Suppressor macrophage (primary cell): ENCODE data around the gene PTGR3.

Experiments
- DNase-seq, 4 experiments: peaks; one replicate each; pipeline ENCODE4 v3.0.0-alpha.2; 2020 to 2022

Gene PTGR3

GRCh38 chr18:75214766-75215510, 6.0 kb upstream of the PTGR3 start:
- DNase-seq = no peak

- DNase-seq = no peak
These were observed 5.4 kb upstream of the PTGR3 start for GRCh38 chr18:75214332-75214690.

DNA sequence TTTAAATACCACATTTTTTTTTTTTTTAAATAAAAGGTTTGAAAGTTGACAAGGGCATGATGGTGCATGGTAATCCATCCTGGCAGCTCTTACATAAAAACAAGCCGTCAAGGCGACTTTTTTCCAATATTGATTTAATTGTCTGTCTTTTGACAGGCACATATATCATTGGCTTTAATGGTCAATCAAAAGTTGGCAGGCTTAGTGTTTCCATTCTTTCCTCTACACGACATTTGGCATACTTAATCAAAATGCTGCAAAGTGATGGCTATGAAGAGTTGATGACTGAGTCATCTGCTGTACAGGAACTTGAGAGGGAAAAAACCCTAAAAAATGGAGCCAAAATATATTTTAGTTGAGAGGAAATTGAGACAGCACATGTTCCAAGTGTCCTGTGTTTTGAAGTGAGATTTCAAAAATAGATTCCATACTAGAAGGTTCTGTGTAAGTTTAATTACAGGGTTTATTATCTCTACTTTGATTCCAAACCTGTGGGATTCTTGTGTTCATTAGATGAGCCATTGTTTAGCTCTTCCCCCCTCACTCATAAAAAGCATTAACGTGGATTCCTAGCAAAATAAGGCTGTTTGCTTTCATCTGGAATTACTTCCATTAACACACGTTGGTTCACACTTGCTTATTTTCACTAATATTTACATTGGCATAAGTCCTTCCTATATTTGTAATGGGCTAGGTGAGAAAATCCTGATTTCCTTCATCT, 4.8 kb upstream of the PTGR3 start:
- peak in 1 of 4 experiments; percentile 15 for DNase-seq

GRCh38 chr18:75212751-75213090, 3.8 kb upstream of the PTGR3 start:
- no peak for DNase-seq

GRCh38 chr18:75211953-75212750, 3.2 kb upstream of the PTGR3 start:
- peak; percentile 51 to 75 (median 66) for DNase-seq

GRCh38 chr18:75211626-75211952, 2.6 kb upstream of the PTGR3 start:
- DNase-seq = peak in 1 of 4 experiments; percentile 54

DNA sequence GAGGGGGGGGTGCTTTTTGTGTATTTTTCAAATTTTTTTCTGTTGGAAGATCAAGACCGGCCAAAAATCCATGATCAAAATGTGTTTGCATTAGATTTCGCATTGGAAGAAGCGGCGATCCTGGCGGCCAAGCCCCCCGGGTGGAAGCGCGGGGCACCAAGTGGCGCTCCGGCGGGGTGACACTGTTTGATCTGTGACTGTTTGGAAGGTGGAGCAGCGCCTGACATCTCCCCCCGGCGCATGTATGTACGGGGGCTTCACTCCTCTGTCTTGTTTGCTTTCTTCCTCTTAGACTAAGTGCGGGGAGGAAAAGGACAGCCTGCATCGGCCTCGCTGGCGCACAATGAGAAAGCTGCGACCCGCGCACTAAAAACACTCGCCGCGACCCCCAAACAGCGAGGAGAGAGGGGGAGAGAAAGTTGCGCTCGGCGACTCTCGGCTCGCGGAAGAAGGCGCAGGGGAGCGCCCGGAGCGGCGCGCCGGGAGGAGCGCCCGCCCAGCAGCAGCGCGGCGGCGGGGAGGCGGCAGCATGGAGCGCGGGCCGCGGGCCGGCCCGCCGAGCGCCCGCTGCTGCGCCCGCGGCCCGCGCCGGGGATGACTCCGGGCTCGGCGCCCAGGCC, 2.2 kb upstream of the PTGR3 start:
- peak; percentile 31 to 77 (median 55) for DNase-seq

GRCh38 chr18:75210274-75211001, 1.5 kb upstream of the PTGR3 start, which contains the start of gene TSHZ1:
Gene TSHZ1 (plus strand): TSS chr18:75210797. CDS start chr18:75211877, 1,080 bp downstream.
- DNase-seq = peak; percentile 60 to 83 (median 74)

DNA sequence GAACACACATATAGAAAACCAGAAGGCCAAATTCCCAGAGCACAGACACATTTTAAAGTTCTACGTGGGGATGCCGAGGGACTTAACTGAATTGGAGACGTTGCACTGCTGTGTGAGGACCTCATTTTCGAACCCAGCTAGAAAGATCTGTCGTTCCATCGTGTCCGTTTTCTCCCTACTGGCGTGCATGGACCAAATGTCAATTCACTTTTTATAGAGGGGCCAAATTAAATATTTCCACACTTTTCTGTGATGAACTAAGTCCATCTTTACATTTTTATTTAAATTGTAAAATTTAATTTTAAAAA, 966 bp upstream of the PTGR3 start:
- DNase-seq = no peak

- no peak for DNase-seq
These were observed 157 bp downstream of the PTGR3 start for GRCh38 chr18:75208836-75209128.

DNA sequence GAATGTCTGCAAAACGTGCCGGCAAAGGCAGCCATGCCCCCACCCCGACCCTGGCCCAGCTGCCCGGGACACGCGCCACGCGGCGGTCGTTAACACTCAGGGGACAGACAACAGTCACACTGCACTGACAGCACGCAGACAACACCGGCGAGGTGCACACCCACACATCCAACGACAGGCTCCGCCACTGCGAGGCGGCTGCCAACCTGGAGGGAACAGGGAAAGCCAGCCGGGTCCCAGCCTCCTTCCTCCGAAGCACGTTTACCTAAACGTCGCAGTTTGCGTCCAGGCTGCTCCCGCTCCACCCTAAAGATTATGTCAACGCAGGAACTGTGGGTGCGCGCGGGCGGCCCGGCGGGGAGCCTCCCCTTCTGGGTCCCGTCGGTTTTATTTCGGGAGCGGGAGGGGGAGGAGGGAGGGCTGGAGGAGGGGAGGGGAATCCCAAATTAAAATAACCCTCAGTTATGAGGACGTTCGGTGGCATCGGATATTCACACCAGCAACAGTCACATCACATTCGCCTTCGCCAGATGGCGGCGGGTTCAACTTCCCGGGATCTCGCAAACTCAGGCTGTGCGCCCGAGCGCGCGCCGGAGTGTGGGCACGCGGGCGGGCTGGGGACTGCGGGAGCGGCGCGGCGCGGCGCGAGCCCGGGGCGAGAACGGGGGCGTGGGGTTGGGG, 644 bp downstream of the PTGR3 start:
- peak; percentile 61 to 82 (median 72) for DNase-seq

GRCh38 chr18:75207310-75208154, 1.4 kb downstream of the PTGR3 start:
- peak; percentile 16 to 39 (median 28) for DNase-seq

DNA sequence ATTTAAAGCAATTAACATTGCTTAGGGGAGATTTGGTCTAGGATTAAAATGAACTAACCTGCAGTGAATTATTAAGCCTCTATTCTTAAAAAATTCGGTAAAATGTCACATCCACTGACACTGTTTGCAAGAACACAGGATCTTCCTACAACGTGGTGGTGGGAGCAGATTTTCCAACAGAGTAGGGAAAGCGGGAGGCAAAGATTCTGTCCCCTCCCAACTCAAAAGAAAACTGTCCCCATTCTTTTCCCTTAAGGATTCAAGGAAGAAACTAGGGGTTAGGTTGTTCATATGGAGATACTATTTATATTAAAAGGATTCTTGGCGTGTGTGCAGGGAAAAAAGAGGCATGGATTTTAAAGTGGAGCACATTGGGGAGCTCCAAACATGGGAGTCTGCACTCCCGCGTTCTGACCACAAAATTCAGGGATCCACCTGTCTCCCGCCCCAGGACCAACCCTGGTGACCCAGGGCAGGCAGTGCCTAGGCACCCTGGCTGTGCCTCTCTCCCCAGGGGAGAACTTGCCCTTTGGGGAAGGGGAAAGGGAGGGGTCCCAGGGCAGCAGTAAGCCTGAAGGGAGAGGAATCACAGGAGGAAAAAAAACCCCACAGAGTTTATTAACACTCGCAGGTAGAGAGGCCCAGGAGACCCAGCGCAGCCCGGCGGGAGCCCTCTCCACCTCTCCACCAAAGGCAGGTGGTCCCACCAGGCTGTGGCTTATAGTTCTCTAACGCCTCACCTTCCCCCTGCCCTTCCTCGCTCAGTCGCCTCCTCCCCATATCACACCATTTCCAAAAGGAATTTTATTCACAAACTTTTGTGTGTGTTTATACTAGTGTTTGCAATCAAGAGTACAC, 2.3 kb downstream of the PTGR3 start:
- no peak for DNase-seq

DNA sequence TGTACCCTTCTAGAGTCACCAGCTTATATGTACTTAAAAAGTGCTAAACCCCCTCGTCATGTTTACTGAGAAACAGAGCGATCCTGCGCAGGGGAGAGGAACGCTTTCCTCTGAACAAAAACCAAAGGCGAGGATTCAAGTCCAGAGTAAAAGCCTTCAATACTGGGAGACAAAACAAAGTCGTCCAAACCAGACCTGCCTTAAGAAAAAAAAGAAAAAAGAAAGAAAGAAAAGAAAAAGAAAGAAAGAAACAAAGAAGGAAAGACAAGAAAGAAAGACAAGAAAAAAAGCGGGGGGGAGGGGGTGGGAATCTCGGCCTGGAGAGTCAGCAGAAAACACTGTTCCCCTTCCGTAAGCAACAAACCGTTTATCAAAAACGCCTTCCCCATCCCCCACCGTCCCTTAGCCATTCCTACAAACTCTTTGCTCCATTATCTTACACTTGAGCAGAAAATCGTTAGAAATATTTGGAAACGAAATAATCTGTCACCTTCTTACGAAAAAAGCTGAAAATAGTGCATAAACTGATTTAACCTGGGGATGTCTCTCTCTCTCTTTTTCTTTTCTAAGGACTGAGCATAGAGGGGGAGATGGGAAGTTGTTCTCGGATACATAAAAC, 3.3 kb downstream of the PTGR3 start:
- peak in 1 of 4 experiments; percentile 19 for DNase-seq

DNA sequence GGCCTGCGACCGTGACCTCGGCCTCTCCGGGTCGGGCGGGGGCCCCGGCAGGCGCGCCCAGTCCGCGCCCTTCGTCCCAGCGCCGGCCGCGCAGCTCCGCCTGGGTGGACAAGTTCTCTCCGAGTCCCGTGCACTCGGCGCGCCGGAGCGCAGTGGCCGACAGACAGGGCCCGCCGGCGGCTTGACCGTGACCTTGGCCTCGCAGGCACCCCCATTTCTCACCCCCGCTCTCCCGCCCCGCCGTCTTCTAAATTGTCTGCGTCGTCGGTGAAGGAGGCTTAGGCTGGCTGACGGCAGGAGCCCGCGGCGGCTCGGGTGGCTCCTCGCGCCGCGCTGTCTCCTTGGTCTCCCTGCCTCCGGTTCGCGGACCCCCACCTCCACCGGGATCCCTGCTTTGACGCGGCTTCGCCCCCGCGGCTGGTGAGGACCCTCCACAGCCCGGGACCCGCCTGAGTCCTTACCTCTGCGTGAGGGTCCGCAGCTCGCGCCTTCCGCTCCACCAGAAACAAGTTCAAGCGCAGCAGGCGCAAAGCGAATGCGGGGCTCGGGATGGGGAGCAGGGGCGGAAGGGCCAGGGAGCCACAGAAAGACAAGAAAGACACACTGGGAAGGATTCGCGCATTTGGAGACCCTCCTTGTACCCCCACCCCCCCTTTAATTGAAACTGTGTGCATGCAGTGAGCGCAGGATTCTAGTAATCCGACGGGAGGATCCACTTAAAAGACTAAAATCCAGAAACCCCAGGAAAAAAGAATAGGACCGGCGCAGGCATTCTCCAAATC, 4.0 kb downstream of the PTGR3 start:
- peak in 3 of 4 experiments; percentile 23 to 63 (median 56) for DNase-seq

DNA sequence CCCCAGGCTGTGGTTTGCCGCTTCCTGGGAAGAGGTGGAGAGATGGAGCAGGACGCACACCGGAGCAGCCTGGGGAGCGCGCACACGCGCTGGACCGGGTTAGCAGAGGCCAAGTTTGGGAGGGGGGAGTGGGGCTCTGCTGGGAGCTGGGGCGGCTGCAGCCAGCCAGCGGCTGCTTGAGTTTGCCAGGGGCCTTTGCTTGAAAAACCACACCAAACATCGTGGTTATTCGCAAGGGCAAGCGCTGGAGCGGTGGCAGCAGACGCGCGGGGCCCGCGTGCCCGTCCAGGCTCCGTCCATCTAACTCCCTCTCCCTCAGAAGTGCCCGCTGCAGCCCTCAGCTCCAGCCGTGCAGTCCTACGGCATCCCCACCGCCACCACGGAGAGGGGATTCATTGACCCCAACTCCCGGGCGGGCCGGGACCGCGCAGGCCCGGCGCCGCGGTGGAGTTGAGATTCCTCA, 4.6 kb downstream of the PTGR3 start:
- no peak for DNase-seq

GRCh38 chr18:75203416-75204268, 5.3 kb downstream of the PTGR3 start:
- no peak for DNase-seq
